GM21390 (cell line): ENCODE measurements around the gene TMEM145.
"Not testable (repeated sequence)": the region's sequence is repeated elsewhere in the genome, so short reads cannot be mapped to it uniquely, and the experiment has no call there.

ENCODE experiments used
- ATAC-seq: cut with Tn5 transposase; IDR thresholded peaks from one replicate; pipeline ENCODE4 v1.9.1; 2021; ENCODE audit not compliant: unreplicated experiment

Gene TMEM145

GRCh38 chr19:42313096-42313839 lies at the start of gene TMEM145:
Gene TMEM145, plus strand, starts transcription at chr19:42313309. Its CDS starts 68 bp downstream, at chr19:42313377.
- no peak for ATAC-seq

- not testable (repeated sequence) for ATAC-seq
Observed at GRCh38 chr19:42266105-42266504, 47.0 kb upstream of the TMEM145 start.

GRCh38 chr19:42266928-42267603 lies 46.0 kb upstream of the TMEM145 start:
- ATAC-seq: not testable (repeated sequence)

- no peak for ATAC-seq
Observed at GRCh38 chr19:42267644-42268141, 45.4 kb upstream of the TMEM145 start.

GRCh38 chr19:42268142-42268703 lies 44.9 kb upstream of the TMEM145 start:
- ATAC-seq: peak; percentile 48

DNA sequence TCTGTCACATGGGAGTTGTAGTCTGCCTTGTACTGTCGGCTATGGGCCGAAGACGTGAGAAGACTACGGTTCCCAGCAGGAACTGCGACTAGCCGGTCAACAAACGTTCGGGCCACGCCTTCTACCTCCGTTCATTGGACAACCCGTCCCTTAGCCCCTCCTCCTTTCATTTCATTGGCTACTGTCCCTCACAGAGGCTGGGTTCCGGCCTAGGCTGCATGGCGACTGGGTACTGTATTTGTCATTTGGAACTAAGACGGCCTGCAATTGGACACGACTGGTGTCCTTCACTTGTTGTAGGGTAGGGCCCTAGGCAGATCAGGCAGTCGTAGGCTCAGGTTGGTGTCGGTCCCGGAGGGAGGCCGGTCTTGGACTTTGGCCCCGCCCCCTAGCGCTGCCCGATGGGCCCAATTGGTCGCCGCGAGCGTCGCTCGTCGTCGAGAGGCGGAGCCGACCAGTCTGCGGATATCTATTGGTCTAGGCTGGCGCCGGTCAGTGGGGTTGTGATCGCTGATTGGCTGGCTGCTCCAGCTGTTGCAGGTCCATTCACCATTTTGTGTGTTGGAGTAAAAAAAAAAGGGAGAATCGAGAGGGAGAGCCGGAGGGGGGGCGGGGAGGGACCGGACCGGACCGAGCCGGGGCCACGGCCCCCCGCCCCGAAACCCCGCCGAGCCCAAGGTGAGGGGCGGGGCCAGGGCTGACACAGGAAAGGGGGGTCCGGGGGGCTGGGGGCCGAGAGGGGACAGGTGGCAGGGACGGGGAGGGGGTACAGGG lies 44.2 kb upstream of the TMEM145 start, which contains the start of gene CIC:
Gene CIC, plus strand, starts transcription at position 549 of the 774 bp plus-strand sequence. CDS start 2,532 bp downstream, outside the sequence.
- ATAC-seq: peak; percentile 77

- no peak for ATAC-seq
Observed at GRCh38 chr19:42269478-42270345, 43.4 kb upstream of the TMEM145 start.

GRCh38 chr19:42270346-42271044 lies 42.6 kb upstream of the TMEM145 start:
- ATAC-seq: no peak

- no peak for ATAC-seq
Observed at GRCh38 chr19:42271045-42271419, 42.1 kb upstream of the TMEM145 start.

- ATAC-seq: no peak
Observed at GRCh38 chr19:42271861-42272534, 41.1 kb upstream of the TMEM145 start.

DNA sequence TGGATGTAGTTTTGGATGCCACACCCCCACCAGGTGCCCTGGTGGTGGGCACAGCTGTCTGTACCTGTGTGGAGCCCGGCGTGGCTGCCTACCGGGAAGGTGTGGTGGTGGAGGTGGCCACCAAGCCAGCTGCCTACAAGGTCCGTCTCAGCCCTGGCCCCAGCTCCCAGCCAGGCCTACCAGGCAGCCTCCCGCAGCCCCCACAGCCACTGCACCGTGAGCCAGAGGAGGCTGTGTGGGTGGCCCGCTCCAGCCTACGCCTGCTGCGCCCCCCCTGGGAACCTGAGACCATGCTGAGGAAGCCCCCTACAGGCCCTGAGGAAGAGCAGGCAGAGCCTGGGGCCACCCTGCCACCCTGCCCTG lies 40.6 kb upstream of the TMEM145 start:
- no peak for ATAC-seq

DNA sequence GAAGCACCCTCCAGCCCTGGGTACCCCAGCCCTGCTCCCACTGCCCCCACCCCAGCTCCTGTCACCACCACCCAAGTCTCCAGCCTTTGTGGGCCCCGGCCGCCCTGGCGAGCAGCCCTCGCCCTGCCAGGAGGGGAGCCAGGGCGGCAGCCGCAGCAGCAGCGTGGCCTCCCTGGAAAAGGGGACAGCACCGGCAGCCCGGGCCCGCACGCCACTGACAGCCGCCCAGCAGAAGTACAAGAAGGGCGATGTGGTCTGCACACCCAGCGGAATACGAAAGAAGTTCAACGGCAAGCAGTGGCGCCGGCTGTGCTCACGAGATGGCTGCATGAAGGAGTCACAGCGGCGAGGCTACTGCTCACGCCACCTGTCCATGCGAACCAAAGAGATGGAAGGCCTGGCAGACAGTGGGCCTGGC lies 40.1 kb upstream of the TMEM145 start:
- ATAC-seq: no peak

- no peak for ATAC-seq
Observed at GRCh38 chr19:42273407-42274064, 39.6 kb upstream of the TMEM145 start.

GRCh38 chr19:42274065-42274682 lies 38.9 kb upstream of the TMEM145 start:
- no peak for ATAC-seq

GRCh38 chr19:42275103-42275502 lies 38.0 kb upstream of the TMEM145 start:
- no peak for ATAC-seq

GRCh38 chr19:42275517-42275916 lies 37.6 kb upstream of the TMEM145 start:
- no peak for ATAC-seq

GRCh38 chr19:42276284-42276683 lies 36.8 kb upstream of the TMEM145 start:
- no peak for ATAC-seq

DNA sequence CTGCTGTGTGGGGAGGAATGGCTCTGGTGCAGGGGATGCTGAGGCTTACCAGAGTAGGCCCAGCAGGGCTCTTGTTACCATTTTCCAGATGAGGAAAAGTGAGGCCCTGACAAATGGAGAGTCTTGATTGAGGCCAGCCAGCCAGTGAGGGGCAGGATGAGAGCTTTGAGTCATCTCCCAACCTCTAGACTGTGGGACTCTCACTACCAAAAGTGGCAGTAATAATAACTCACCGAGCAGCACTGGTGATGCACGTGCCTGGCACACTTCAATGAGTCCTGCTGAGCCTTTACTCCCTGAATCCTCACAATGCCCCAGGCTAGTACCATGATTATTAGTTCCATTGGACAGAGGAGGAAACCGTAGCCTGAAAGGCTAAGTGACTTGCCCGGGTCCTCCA lies 36.3 kb upstream of the TMEM145 start:
- ATAC-seq: no peak
